Breast epithelium (tissue), 3 donors: Measurements from ENCODE around the gene IFTAP.

ENCODE experiments used
- POLR2A ChIP-seq: fragments of 450-650 bp; IDR thresholded peaks from one replicate; pipeline ENCODE4 v1.6.1; 2016; ENCODE audit warnings: antibody characterized with exemption, mild to moderate bottlenecking, moderate library complexity
- POLR2AphosphoS5 ChIP-seq, 3 donors: sonication (generic); formaldehyde crosslinking; IDR thresholded peaks; one replicate each; pipeline ENCODE4 v1.6.1; 2017; ENCODE audit warnings: antibody characterized with exemption in 3 of 3
- TF ChIP-seq, protein P1 (sequence below), 3 donors: fragments of 450-650 bp; IDR thresholded peaks; one replicate each; pipeline ENCODE4 v1.5.1; 2016 to 2017; ENCODE audit warnings: antibody characterized with exemption in 3 of 3, mild to moderate bottlenecking in 3 of 3, moderate library complexity in 3 of 3

DNA sequence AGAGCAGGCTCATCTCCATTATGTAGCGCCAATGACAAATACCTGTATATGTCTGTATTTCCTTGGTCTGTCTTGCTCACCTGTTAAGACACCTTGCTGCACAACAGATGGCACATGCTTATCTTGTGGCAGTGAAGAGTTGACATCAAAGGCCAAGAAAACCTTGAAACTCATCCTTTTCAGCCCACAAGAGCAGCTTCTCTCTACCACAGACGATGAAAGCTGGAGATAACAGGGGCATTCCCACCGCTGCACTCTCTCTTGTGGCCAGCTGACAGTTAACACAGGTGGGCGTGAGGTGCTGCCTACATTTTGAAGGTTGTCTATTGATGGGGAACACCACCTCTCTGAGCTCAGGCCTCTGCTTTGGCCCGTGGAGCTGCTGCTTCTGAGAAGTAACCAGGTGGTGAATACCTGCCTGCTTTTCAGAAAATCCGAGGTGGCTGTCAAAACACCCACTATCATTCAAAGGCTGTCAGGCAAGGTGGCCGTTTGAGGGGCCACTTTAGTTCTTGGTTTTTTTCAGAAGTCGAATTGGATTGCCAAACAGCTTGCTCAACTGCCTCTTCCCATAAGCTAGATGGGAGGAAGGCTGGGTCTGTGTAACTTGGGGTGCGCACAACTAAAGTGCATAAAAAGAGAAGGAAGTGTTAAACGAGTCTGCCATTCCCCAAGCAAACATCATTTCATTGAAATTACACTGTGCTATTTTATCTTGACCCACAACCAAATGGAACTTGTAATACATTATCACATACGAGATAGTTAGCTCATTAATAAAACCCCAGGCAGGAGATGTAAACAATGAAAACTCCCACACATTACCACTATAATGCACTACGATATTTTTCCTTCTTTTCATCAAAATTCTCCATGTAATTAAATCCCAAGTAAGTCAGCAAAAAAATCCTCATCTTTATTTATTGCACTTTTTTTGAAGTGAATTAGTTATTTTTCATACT lies 90.8 kb downstream of the IFTAP start:
- TF ChIP-seq POLR2AphosphoS5 (IDR thresholded peaks at IDR 0.05) (no peak), POLR2A (no peak)
- TF ChIP-seq, protein P1, sequence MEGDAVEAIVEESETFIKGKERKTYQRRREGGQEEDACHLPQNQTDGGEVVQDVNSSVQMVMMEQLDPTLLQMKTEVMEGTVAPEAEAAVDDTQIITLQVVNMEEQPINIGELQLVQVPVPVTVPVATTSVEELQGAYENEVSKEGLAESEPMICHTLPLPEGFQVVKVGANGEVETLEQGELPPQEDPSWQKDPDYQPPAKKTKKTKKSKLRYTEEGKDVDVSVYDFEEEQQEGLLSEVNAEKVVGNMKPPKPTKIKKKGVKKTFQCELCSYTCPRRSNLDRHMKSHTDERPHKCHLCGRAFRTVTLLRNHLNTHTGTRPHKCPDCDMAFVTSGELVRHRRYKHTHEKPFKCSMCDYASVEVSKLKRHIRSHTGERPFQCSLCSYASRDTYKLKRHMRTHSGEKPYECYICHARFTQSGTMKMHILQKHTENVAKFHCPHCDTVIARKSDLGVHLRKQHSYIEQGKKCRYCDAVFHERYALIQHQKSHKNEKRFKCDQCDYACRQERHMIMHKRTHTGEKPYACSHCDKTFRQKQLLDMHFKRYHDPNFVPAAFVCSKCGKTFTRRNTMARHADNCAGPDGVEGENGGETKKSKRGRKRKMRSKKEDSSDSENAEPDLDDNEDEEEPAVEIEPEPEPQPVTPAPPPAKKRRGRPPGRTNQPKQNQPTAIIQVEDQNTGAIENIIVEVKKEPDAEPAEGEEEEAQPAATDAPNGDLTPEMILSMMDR (IDR thresholded peaks at IDR 0.05): no peak
